HCT116 (cell line): Measurements from ENCODE around the gene RSPH6A. TPM values are rescaled to one million over a fixed set of nuclear protein-coding genes. Genes with fewer than 3 reads are reported as not detected.

Source experiments
- ATAC-seq: fragments of 200-7000 bp; cut with Tn5 transposase; 2 replicates; pipeline ENCODE4 v1.9.1; 2020; ENCODE audit warnings: mild to moderate bottlenecking, moderate library complexity
- BruUV-seq: library from RNA; stranded (reverse); fragments of 400-500 nt; replicated peaks from 2 replicates; lab custom pipeline; 2021; lab: Mats Ljungman, UMichigan
- CTCF ChIA-PET: fragments of 300-600 bp; sonication (Branson Sonifier 250); formaldehyde crosslinking; loops from one replicate; lab custom pipeline; 2021; ENCODE audit warnings: antibody characterized with exemption; lab: Charles Lee
- POLR2A ChIA-PET: fragments of 300-600, 350-600 bp; sonication (Branson Sonifier 250); formaldehyde crosslinking; loops from one replicate; lab custom pipeline; 2021; ENCODE audit warnings: antibody characterized with exemption; lab: Charles Lee
- RAD21 ChIA-PET, 2 experiments: fragments of 300-600 bp; sonication (Branson Sonifier 250); formaldehyde crosslinking; loops; one replicate each; lab custom pipeline; 2023; ENCODE audit warnings: low total read pairs in 2 of 2; ENCODE audit not compliant: uncharacterized antibody in 2 of 2, unreplicated experiment in 2 of 2, low non-redundant PET in 1 of 2; lab: Charles Lee
- DNase-seq: peaks from one replicate; pipeline ENCODE4 v3.0.0-alpha.2; 2010; ENCODE audit warnings: low read depth, low spot score
- H2AFZ ChIP-seq: fragments of 200-600 bp; shearing (Covaris generic), sonication (generic); 2 replicates; pipeline ENCODE4 v1.6.1; 2017; ENCODE audit warnings: low read depth, mixed run types, mixed read lengths, antibody characterized with exemption, low read length; ENCODE audit not compliant: poor library complexity, severe bottlenecking
- H3K27ac ChIP-seq: 2 replicates; pipeline ENCODE4 v1.5.1; 2012; ENCODE audit warnings: low read depth, low read length
- H3K27me3 ChIP-seq: fragments of 200-600 bp; sonication (generic); 2 replicates; pipeline ENCODE4 v1.6.1; 2016; ENCODE audit warnings: mixed run types, low read length, mixed read lengths; ENCODE audit not compliant: insufficient read depth
- H3K36me3 ChIP-seq, 2 experiments: fragments of 200-500 bp in 1 of 2; fragments of 200-600 bp in 1 of 2; sonication (Bioruptor generic) in 1 of 2; sonication (generic) in 1 of 2; 2 replicates each; pipeline versions ENCODE4 v1.5.1 to v1.6.1; 2014 to 2016; ENCODE audit warnings: low read length in 2 of 2, inconsistent platforms in 1 of 2, mixed read lengths in 1 of 2, mixed run types in 1 of 2; ENCODE audit not compliant: insufficient read depth in 2 of 2, control insufficient read depth in 1 of 2
- H3K4me1 ChIP-seq, 2 experiments: fragments of 200-600 bp in 1 of 2; sonication (generic) in 1 of 2; 2 replicates each; pipeline versions ENCODE4 v1.5.1 to v1.6.1; 2012 to 2017; ENCODE audit warnings: low read length in 2 of 2, inconsistent platforms in 1 of 2, mild to moderate bottlenecking in 1 of 2, mixed read lengths in 1 of 2, mixed run types in 1 of 2, moderate library complexity in 1 of 2; ENCODE audit not compliant: insufficient read depth in 2 of 2, control insufficient read depth in 1 of 2
- H3K4me2 ChIP-seq: fragments of 200-600 bp; sonication (generic); 2 replicates; pipeline ENCODE4 v1.6.1; 2017; ENCODE audit warnings: mixed run types, low read length, mixed read lengths
- H3K4me3 ChIP-seq, 2 experiments: fragments of 200-600 bp in 1 of 2; sonication (generic) in 1 of 2; replicated peaks in 1 of 2; 2 replicates each; pipeline ENCODE4 v1.5.1; 2011 to 2016; ENCODE audit warnings: low read length in 2 of 2, control low read depth in 1 of 2, low read depth in 1 of 2, mild to moderate bottlenecking in 1 of 2, mixed read lengths in 1 of 2, mixed run types in 1 of 2
- H3K79me2 ChIP-seq: fragments of 200-600 bp; sonication (generic); 2 replicates; pipeline ENCODE4 v1.6.1; 2017; ENCODE audit warnings: mild to moderate bottlenecking, mixed run types, low read length, moderate library complexity, mixed read lengths; ENCODE audit not compliant: insufficient read depth
- H3K9ac ChIP-seq: fragments of 200-600 bp; sonication (generic); 2 replicates; pipeline ENCODE4 v1.6.1; 2016; ENCODE audit warnings: low read length, mixed read lengths
- H3K9me2 ChIP-seq: fragments of 200-600 bp; sonication (generic), shearing (Covaris generic); 2 replicates; pipeline ENCODE4 v1.6.1; 2017; ENCODE audit warnings: mixed run types, mild to moderate bottlenecking, moderate library complexity; ENCODE audit not compliant: insufficient read depth
- H3K9me3 ChIP-seq, 2 experiments: fragments of 200-500 bp in 1 of 2; fragments of 200-600 bp in 1 of 2; sonication (Bioruptor generic) in 1 of 2; sonication (generic) in 1 of 2; 2 replicates each; pipeline ENCODE4 v1.6.1; 2014 to 2017; ENCODE audit warnings: low read length in 2 of 2, mixed read lengths in 2 of 2, inconsistent platforms in 1 of 2, low read depth in 1 of 2, mild to moderate bottlenecking in 1 of 2, mixed run types in 1 of 2, moderate library complexity in 1 of 2; ENCODE audit not compliant: control insufficient read depth in 1 of 2, insufficient read depth in 1 of 2
- H4K20me1 ChIP-seq: fragments of 200-600 bp; sonication (generic), shearing (Covaris generic); 2 replicates; pipeline ENCODE4 v1.6.1; 2017; ENCODE audit warnings: mixed run types, mild to moderate bottlenecking, moderate library complexity; ENCODE audit not compliant: insufficient read depth
- CBX3 ChIP-seq: IDR thresholded peaks from 2 replicates; pipeline ENCODE4 v1.6.1; 2012; ENCODE audit warnings: low read depth
- CEBPB ChIP-seq: IDR thresholded peaks from 2 replicates; pipeline ENCODE4 v1.6.1; 2012; ENCODE audit warnings: low read depth
- EGR1 ChIP-seq: IDR thresholded peaks from 2 replicates; pipeline ENCODE4 v1.6.1; 2012; ENCODE audit warnings: low read depth
- ELF1 ChIP-seq: IDR thresholded peaks from 2 replicates; pipeline ENCODE4 v1.6.1; 2012; ENCODE audit warnings: low read depth, borderline replicate concordance
- EZH2 ChIP-seq: fragments of 200-600 bp; sonication (generic); IDR thresholded peaks from 2 replicates; pipeline ENCODE4 v1.6.1; 2017; ENCODE audit warnings: antibody characterized with exemption, mixed run types
- EZH2phosphoT487 ChIP-seq: fragments of 200-600 bp; IDR thresholded peaks from 2 replicates; pipeline ENCODE4 v1.6.1; 2018; ENCODE audit warnings: antibody characterized with exemption, borderline replicate concordance
- FOSL1 ChIP-seq: IDR thresholded peaks from 2 replicates; pipeline ENCODE4 v1.6.1; 2012; ENCODE audit warnings: low read depth
- JUND ChIP-seq: IDR thresholded peaks from 2 replicates; pipeline ENCODE4 v1.6.1; 2012
- POLR2AphosphoS5 ChIP-seq: IDR thresholded peaks from 2 replicates; pipeline ENCODE4 v1.6.1; 2011; ENCODE audit warnings: mild to moderate bottlenecking, low read depth, low read length, moderate library complexity
- RAD21 ChIP-seq: IDR thresholded peaks from 2 replicates; pipeline ENCODE4 v1.6.1; 2012; ENCODE audit warnings: low read depth, mild to moderate bottlenecking
- SP1 ChIP-seq: IDR thresholded peaks from 2 replicates; pipeline ENCODE4 v1.6.1; 2012; ENCODE audit warnings: low read depth
- TCF7L2 ChIP-seq: IDR thresholded peaks from 2 replicates; pipeline ENCODE4 v1.7.0; 2011; ENCODE audit warnings: borderline replicate concordance, inconsistent platforms; ENCODE audit not compliant: insufficient read depth, insufficient read length; ENCODE audit errors: extremely low read depth
- YY1 ChIP-seq: IDR thresholded peaks from 2 replicates; pipeline ENCODE4 v1.6.1; 2011; ENCODE audit warnings: low read length, low read depth, moderate library complexity, mild to moderate bottlenecking; ENCODE audit not compliant: insufficient replicate concordance; ENCODE audit errors: extremely low read depth
- ZFX ChIP-seq: fragments of 450-650 bp; IDR thresholded peaks from 2 replicates; pipeline ENCODE4 v1.6.1; 2017
- intact Hi-C: fragments of 100-400 bp; cut with micrococcal nuclease; formaldehyde crosslinking; loops from 2 replicates; pipeline ENCODE4 v1.10.0; 2022
- total RNA-seq: library from RNA; stranded (reverse); gene quantifications from one replicate; pipeline ENCODE4 v1.2.1, GENCODE V29; 2021; ENCODE audit not compliant: unreplicated experiment
- TF ChIP-seq, protein P1 (sequence below): IDR thresholded peaks from 2 replicates; pipeline ENCODE4 v1.6.1; 2012; ENCODE audit warnings: low read depth
- TF ChIP-seq, protein P2 (sequence below), 3 experiments: fragments of 200-600 bp in 1 of 3; sonication (generic) in 1 of 3; IDR thresholded peaks in 2 of 3; conservative IDR thresholded peaks in 1 of 3; 2 replicates each; pipeline ENCODE4 v1.5.1; 2012 to 2017; ENCODE audit warnings: low read depth in 2 of 3, low read length in 2 of 3, antibody characterized with exemption in 1 of 3, borderline replicate concordance in 1 of 3, control low read depth in 1 of 3, mild to moderate bottlenecking in 1 of 3, mixed read lengths in 1 of 3, mixed run types in 1 of 3, moderate library complexity in 1 of 3; ENCODE audit not compliant: insufficient read depth in 1 of 3
- TF ChIP-seq, protein P3 (sequence below): IDR thresholded peaks from 2 replicates; pipeline ENCODE4 v1.6.1; 2012
- TF ChIP-seq, protein P4 (sequence below): IDR thresholded peaks from 2 replicates; pipeline ENCODE4 v1.6.1; 2011; ENCODE audit warnings: mild to moderate bottlenecking, low read length, moderate library complexity; ENCODE audit not compliant: insufficient replicate concordance; ENCODE audit errors: extremely low read depth
- TF ChIP-seq, protein P5 (sequence below): IDR thresholded peaks from 2 replicates; pipeline ENCODE4 v1.6.1; 2012

Gene RSPH6A
- total RNA-seq, 1 experiment from 2014 or later: 0.57 TPM

DNA sequence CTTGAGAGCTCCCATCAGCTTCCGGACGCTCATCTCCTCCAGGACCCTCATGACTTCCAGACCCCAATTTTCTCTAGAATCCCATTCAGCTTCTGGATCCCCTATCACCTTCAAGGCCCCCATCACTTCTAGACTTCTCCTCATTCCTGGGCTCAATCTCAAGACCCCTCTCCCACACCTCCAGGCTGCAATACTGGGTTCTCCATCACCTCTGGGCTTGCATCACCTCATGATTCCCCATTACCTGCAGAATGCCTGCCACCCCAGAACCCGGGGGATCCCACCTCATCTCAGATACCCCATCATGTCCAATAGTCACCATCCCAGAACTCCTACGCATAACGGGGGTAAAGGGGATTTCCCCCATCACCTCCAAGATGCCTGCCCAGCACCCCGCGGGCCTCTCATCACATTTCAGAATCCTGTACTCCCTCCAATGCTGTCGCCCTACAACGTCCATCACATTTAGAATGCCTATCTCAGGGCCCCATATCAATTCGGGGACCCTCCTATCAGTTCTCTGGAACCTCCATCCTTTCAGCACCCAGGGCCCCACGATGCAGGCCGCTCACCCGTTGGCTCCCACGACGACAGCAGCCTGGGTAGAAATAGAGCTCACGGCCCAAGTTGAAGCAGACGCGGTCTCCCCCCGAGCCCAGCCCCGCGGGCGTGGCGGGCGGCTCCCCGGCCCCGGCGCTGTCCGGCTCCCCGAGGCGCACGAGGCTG is 23.2 kb downstream of the RSPH6A start:
- RAD21 ChIA-PET: no interaction called here
- POLR2A ChIA-PET: no interaction called here
- peak overlapping the region; percentile 92 to 99 for H3K4me3 ChIP-seq
- CTCF ChIA-PET: interaction anchor here (1.4 kb wide), 1 partner anchor 22 kb away, joined by 17 read pairs; the partner anchor contains the start of gene SIX5
- H3K4me2 ChIP-seq: peak overlapping the region; percentile 100
- H3K27ac ChIP-seq: peak overlapping the region; percentile 84
- no peaks in the 10 kb centered on the region for H3K9me2 ChIP-seq
- ATAC-seq (no peak), DNase-seq (no peak)
- peaks cover 19% of the 10 kb centered on the region for H3K79me2 ChIP-seq
- peaks cover 12 to 20% of the 10 kb centered on the region in 2 experiments; a peak in 3 of 4 replicates for H3K4me1 ChIP-seq
- H3K36me3 ChIP-seq: peaks cover 10 to 13% of the 10 kb centered on the region in 2 experiments; a peak in 3 of 4 replicates
- intact Hi-C loops: no loop called here
- H2AFZ ChIP-seq: no peak overlapping the region
- H3K9me3 ChIP-seq: no peaks in the 10 kb centered on the region
- BruUV-seq: TSS peak; percentile 54
- no peaks in the 10 kb centered on the region for H4K20me1 ChIP-seq
- no peaks in the 10 kb centered on the region for H3K27me3 ChIP-seq
- H3K9ac ChIP-seq: peak overlapping the region; percentile 92
- no peak for TF ChIP-seq CBX3
- TF ChIP-seq, protein P1, sequence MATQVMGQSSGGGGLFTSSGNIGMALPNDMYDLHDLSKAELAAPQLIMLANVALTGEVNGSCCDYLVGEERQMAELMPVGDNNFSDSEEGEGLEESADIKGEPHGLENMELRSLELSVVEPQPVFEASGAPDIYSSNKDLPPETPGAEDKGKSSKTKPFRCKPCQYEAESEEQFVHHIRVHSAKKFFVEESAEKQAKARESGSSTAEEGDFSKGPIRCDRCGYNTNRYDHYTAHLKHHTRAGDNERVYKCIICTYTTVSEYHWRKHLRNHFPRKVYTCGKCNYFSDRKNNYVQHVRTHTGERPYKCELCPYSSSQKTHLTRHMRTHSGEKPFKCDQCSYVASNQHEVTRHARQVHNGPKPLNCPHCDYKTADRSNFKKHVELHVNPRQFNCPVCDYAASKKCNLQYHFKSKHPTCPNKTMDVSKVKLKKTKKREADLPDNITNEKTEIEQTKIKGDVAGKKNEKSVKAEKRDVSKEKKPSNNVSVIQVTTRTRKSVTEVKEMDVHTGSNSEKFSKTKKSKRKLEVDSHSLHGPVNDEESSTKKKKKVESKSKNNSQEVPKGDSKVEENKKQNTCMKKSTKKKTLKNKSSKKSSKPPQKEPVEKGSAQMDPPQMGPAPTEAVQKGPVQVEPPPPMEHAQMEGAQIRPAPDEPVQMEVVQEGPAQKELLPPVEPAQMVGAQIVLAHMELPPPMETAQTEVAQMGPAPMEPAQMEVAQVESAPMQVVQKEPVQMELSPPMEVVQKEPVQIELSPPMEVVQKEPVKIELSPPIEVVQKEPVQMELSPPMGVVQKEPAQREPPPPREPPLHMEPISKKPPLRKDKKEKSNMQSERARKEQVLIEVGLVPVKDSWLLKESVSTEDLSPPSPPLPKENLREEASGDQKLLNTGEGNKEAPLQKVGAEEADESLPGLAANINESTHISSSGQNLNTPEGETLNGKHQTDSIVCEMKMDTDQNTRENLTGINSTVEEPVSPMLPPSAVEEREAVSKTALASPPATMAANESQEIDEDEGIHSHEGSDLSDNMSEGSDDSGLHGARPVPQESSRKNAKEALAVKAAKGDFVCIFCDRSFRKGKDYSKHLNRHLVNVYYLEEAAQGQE: no peak
- no peak for TF ChIP-seq SP1
- TF ChIP-seq YY1: no peak
- TF ChIP-seq FOSL1: no peak
- TF ChIP-seq, protein P2, sequence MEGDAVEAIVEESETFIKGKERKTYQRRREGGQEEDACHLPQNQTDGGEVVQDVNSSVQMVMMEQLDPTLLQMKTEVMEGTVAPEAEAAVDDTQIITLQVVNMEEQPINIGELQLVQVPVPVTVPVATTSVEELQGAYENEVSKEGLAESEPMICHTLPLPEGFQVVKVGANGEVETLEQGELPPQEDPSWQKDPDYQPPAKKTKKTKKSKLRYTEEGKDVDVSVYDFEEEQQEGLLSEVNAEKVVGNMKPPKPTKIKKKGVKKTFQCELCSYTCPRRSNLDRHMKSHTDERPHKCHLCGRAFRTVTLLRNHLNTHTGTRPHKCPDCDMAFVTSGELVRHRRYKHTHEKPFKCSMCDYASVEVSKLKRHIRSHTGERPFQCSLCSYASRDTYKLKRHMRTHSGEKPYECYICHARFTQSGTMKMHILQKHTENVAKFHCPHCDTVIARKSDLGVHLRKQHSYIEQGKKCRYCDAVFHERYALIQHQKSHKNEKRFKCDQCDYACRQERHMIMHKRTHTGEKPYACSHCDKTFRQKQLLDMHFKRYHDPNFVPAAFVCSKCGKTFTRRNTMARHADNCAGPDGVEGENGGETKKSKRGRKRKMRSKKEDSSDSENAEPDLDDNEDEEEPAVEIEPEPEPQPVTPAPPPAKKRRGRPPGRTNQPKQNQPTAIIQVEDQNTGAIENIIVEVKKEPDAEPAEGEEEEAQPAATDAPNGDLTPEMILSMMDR (IDR thresholded peaks at IDR 0.05 in 2 of 3, conservative IDR thresholded peaks at IDR 0.05 in 1 of 3; ENCODE audit: borderline replicate concordance in 1 of 3, insufficient read depth in 1 of 3, low read depth in 2 of 3, low read length in 2 of 3): no peak
- no peak for TF ChIP-seq EZH2phosphoT487
- TF ChIP-seq TCF7L2: no peak
- TF ChIP-seq, protein P3, sequence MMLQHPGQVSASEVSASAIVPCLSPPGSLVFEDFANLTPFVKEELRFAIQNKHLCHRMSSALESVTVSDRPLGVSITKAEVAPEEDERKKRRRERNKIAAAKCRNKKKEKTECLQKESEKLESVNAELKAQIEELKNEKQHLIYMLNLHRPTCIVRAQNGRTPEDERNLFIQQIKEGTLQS: no peak
- TF ChIP-seq CEBPB: no peak
- TF ChIP-seq, protein P4, sequence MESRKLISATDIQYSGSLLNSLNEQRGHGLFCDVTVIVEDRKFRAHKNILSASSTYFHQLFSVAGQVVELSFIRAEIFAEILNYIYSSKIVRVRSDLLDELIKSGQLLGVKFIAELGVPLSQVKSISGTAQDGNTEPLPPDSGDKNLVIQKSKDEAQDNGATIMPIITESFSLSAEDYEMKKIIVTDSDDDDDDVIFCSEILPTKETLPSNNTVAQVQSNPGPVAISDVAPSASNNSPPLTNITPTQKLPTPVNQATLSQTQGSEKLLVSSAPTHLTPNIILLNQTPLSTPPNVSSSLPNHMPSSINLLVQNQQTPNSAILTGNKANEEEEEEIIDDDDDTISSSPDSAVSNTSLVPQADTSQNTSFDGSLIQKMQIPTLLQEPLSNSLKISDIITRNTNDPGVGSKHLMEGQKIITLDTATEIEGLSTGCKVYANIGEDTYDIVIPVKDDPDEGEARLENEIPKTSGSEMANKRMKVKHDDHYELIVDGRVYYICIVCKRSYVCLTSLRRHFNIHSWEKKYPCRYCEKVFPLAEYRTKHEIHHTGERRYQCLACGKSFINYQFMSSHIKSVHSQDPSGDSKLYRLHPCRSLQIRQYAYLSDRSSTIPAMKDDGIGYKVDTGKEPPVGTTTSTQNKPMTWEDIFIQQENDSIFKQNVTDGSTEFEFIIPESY: no peak
- TF ChIP-seq RAD21: no peak
- TF ChIP-seq ELF1: no peak
- no peak for TF ChIP-seq POLR2AphosphoS5
- TF ChIP-seq ZFX: no peak
- TF ChIP-seq EGR1: no peak
- no peak for TF ChIP-seq EZH2
- TF ChIP-seq, protein P5, sequence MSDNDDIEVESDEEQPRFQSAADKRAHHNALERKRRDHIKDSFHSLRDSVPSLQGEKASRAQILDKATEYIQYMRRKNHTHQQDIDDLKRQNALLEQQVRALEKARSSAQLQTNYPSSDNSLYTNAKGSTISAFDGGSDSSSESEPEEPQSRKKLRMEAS: no peak
- no peak for TF ChIP-seq JUND
